SK-N-SH treated with all-trans-retinoic acid at 6 μM for 48 hours (cell line): ENCODE measurements around the gene AKNA.

Experiments
- GLIS3 ChIP-seq: fragments of 250-450 bp; sonication (Bioruptor Pico); IDR thresholded peaks from 2 replicates; pipeline ENCODE4 v1.5.0; 2020; ENCODE audit warnings: mild to moderate bottlenecking, moderate library complexity
- POU6F1 ChIP-seq: fragments of 250-450 bp; sonication (Bioruptor Pico); IDR thresholded peaks from 2 replicates; pipeline ENCODE4 v1.8.0; 2021; ENCODE audit warnings: low read depth, mild to moderate bottlenecking, moderate library complexity, borderline replicate concordance
- TOX ChIP-seq: fragments of 250-450 bp; sonication (Bioruptor Pico); IDR thresholded peaks from 2 replicates; pipeline ENCODE4 v1.8.0; 2021; ENCODE audit warnings: mild to moderate bottlenecking, moderate library complexity, borderline replicate concordance
- ZFP3 ChIP-seq: fragments of 250-450 bp; sonication (Bioruptor Pico); IDR thresholded peaks from 2 replicates; pipeline ENCODE4 v1.5.0; 2020; ENCODE audit warnings: mild to moderate bottlenecking, moderate library complexity

DNA sequence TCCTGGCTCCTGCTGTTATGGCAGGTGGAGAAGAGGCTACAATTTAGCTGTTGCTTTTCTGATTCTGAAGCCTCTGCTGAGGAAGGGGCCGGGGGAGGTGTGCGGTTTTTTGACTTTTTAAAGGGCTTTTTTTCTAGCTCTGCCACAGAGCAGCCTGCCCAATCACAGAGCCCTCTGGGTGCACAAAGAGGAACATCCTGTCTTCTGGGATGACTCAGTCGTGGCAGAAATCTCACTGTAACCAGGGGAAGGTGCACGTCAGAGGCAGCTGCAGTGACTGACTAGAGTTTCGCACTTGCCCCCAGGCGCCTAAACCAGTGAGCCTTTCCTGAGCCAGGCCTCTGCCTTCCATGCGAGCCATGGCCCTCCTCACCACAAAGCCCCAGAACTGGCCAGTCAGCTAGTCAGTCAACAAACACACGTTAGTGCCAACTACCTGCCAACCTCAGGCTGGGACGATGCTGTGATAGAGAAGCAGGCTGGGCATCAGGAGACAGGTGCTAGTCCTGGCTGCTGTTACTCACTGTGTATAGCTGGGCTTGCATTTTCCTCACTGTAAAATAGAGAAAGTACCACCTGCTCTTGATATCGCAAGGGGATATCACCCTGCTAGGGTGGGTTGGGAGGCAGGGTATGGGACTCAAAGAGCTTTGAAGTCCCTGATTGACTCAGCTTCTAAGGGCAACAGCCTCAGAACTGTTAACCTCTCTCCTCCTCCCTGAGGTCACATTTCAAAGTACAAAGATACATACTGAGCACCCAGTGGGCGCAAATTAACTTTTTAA is 2.2 kb downstream of the AKNA start:
- TF ChIP-seq POU6F1 (no peak), ZFP3 (CRISPR knock-in tag) (no peak), TOX (CRISPR knock-in tag) (no peak), GLIS3 (no peak)
